Measurements from ENCODE around the gene ANXA6.

DNA sequence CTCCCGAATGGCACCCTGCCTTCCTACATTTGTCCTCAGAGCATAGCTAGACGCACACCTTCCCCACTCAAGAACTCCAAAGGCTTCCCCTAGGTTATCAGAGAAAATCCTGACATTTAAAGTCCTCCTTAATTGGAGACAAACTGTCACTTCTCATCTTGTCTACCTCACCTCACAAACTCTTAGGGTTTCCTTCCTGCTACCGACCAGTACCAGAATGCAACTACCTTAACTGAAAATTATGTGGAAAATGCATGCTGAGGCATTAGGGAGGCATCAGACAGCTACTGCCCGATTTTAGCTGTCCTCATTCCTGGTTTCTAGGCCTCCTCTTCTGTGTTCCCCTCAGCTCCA, 58.8 kb downstream of the ANXA6 start:
- TF ChIP-seq SUZ12 (IDR thresholded peaks at IDR 0.05; ENCODE audit: extremely low read depth, insufficient read depth, insufficient read length) (no peak), ZNF274 (IDR thresholded peaks at IDR 0.05; ENCODE audit: low read depth, low read length) (no peak)

Data from NT2/D1 (cell line).